BLaER1 treated with 17β-estradiol and CSF1 and Interleukin-3, amounts not matched to agents 10 nM and 100 nM (cell line): Measurements from ENCODE around the gene KCNJ4.

ENCODE experiments used
- H3K27ac ChIP-seq, 11 experiments: shearing (Covaris generic); formaldehyde crosslinking; 2 replicates each; pipeline ENCODE4 v1.8.1; 2022
- H3K27me3 ChIP-seq, 11 experiments: shearing (Covaris generic); formaldehyde crosslinking; 2 replicates each; pipeline ENCODE4 v1.8.1; 2022
- H3K36me3 ChIP-seq, 11 experiments: shearing (Covaris generic); formaldehyde crosslinking; 2 replicates each; pipeline ENCODE4 v1.8.1; 2022
- H3K4me1 ChIP-seq, 10 experiments: shearing (Covaris generic); formaldehyde crosslinking; 2 replicates each; pipeline ENCODE4 v1.8.1; 2022
- H3K4me2 ChIP-seq, 11 experiments: shearing (Covaris generic); formaldehyde crosslinking; 2 replicates each; pipeline ENCODE4 v1.8.1; 2022
- H3K4me3 ChIP-seq, 10 experiments: shearing (Covaris generic); formaldehyde crosslinking; 2 replicates each; pipeline ENCODE4 v1.8.1; 2022
- H3K9ac ChIP-seq, 11 experiments: shearing (Covaris generic); formaldehyde crosslinking; 2 replicates each; pipeline ENCODE4 v1.8.1; 2022
- H3K9me3 ChIP-seq, 11 experiments: shearing (Covaris generic); formaldehyde crosslinking; replicated peaks in 1 of 11; 2 replicates each; pipeline ENCODE4 v1.8.1; 2022
- H4K20me1 ChIP-seq, 11 experiments: shearing (Covaris generic); formaldehyde crosslinking; 2 replicates each; pipeline ENCODE4 v1.8.1; 2022
- Cebpa-rat ChIP-seq, 11 experiments: shearing (Covaris generic); IDR thresholded peaks; 2 replicates each; pipeline ENCODE4 v1.8.1; 2022

KCNJ4 gene

GRCh38 chr22:38455076-38455529 lies at the start of gene KCNJ4:
TSS of gene KCNJ4 (minus strand) at chr22:38455199. CDS start at chr22:38428132, 27,067 bp downstream.
- H3K4me1 ChIP-seq, result peaks cover 9 to 41% (median 29%) of the 10 kb centered on the region in 10 experiments; a peak in 19 of 20 replicates
- H3K4me2 ChIP-seq, result peak within 1 kb of the TSS; percentile 84 to 97 (median 94)
- TF ChIP-seq Cebpa-rat (IDR thresholded peaks at IDR 0.05), result no peak
- H3K36me3 ChIP-seq, result no peaks in the 10 kb centered on the region
- peak within 1 kb of the TSS in 4 of 11 experiments; percentile 1 to 25 (median 20); a peak in 3 of 22 replicates for H3K27ac ChIP-seq
- H3K9ac ChIP-seq, result peak within 1 kb of the TSS; percentile 50 to 81 (median 74); a peak in 20 of 22 replicates
- no peaks in the 10 kb centered on the region for H3K9me3 ChIP-seq
- peak within 1 kb of the TSS; percentile 51 to 73 (median 66) for H3K4me3 ChIP-seq
- H3K27me3 ChIP-seq, result peaks cover 66 to 98% (median 73%) of the 10 kb centered on the region in 11 experiments
- H4K20me1 ChIP-seq, result peaks cover 0 to 77% (median 17%) of the 10 kb centered on the region in 11 experiments; a peak in 15 of 22 replicates

- Histone ChIP-seq H3K9me3 (no peaks in the 10 kb centered on the region), H3K9ac (peak overlapping the region in 7 of 11 experiments; percentile 4 to 100 (median 100); a peak in 10 of 22 replicates), H3K27me3 (no peaks in the 10 kb centered on the region), H3K27ac (no peak overlapping the region), H3K36me3 (peaks cover 52 to 73% (median 66%) of the 10 kb centered on the region in 11 experiments), H4K20me1 (peaks cover 67 to 75% (median 73%) of the 10 kb centered on the region in 11 experiments), H3K4me1 (peaks cover 29 to 41% (median 35%) of the 10 kb centered on the region in 10 experiments), H3K4me3 (peak overlapping the region in 9 of 10 experiments; percentile 3 to 94 (median 90); a peak in 10 of 20 replicates), H3K4me2 (peak overlapping the region; percentile 79 to 97 (median 94))
- no peak for TF ChIP-seq Cebpa-rat (IDR thresholded peaks at IDR 0.05)
These were observed 48.0 kb upstream of the KCNJ4 start for GRCh38 chr22:38503021-38503420.

- Histone ChIP-seq H4K20me1 (peaks cover 77 to 85% (median 83%) of the 10 kb centered on the region in 11 experiments), H3K4me3 (peak overlapping the region in 3 of 10 experiments; percentile 7 to 94 (median 93); a peak in 3 of 20 replicates), H3K27me3 (no peaks in the 10 kb centered on the region), H3K27ac (no peak overlapping the region), H3K9me3 (no peaks in the 10 kb centered on the region), H3K9ac (peak overlapping the region in 3 of 11 experiments; percentile 4 to 39 (median 27); a peak in 3 of 22 replicates), H3K4me2 (peak overlapping the region; percentile 79 to 97 (median 94); a peak in 21 of 22 replicates), H3K36me3 (peaks cover 62 to 83% (median 75%) of the 10 kb centered on the region in 11 experiments), H3K4me1 (peaks cover 25 to 34% (median 30%) of the 10 kb centered on the region in 10 experiments)
- TF ChIP-seq Cebpa-rat (IDR thresholded peaks at IDR 0.05), result no peak
These were observed 47.0 kb upstream of the KCNJ4 start for GRCh38 chr22:38501797-38502672.

GRCh38 chr22:38497869-38498268 lies 42.9 kb upstream of the KCNJ4 start:
- Histone ChIP-seq H3K4me3 (no peak overlapping the region), H3K27ac (no peak overlapping the region), H3K4me2 (no peak overlapping the region), H3K27me3 (no peaks in the 10 kb centered on the region), H3K36me3 (peaks cover 97 to 100% (median 100%) of the 10 kb centered on the region in 11 experiments), H3K9me3 (no peaks in the 10 kb centered on the region), H4K20me1 (peaks cover 96 to 100% (median 100%) of the 10 kb centered on the region in 11 experiments), H3K9ac (no peak overlapping the region), H3K4me1 (peaks cover 4 to 15% (median 11%) of the 10 kb centered on the region in 10 experiments)
- no peak for TF ChIP-seq Cebpa-rat (IDR thresholded peaks at IDR 0.05)

GRCh38 chr22:38494939-38495338 lies 39.9 kb upstream of the KCNJ4 start:
- TF ChIP-seq Cebpa-rat (IDR thresholded peaks at IDR 0.05), result no peak
- no peaks in the 10 kb centered on the region for H3K4me1 ChIP-seq
- H3K36me3 ChIP-seq, result peaks cover 100% of the 10 kb centered on the region in 11 experiments
- no peak overlapping the region for H3K9ac ChIP-seq
- H3K4me2 ChIP-seq, result no peak overlapping the region
- peaks cover 88 to 100% (median 100%) of the 10 kb centered on the region in 11 experiments for H4K20me1 ChIP-seq
- H3K4me3 ChIP-seq, result no peak overlapping the region
- no peaks in the 10 kb centered on the region for H3K9me3 ChIP-seq
- no peaks in the 10 kb centered on the region for H3K27me3 ChIP-seq
- no peak overlapping the region for H3K27ac ChIP-seq

- Histone ChIP-seq H3K27me3 (no peaks in the 10 kb centered on the region), H3K27ac (no peak overlapping the region), H3K4me1 (no peaks in the 10 kb centered on the region), H3K9ac (no peak overlapping the region; a peak in 1 of 22 replicates), H4K20me1 (peaks cover 88 to 100% (median 100%) of the 10 kb centered on the region in 11 experiments), H3K36me3 (peaks cover 100% of the 10 kb centered on the region in 11 experiments), H3K4me3 (no peak overlapping the region), H3K9me3 (no peaks in the 10 kb centered on the region), H3K4me2 (no peak overlapping the region)
- no peak for TF ChIP-seq Cebpa-rat (IDR thresholded peaks at IDR 0.05)
These were observed 39.5 kb upstream of the KCNJ4 start for GRCh38 chr22:38494498-38494897.

GRCh38 chr22:38491707-38492348 lies 36.8 kb upstream of the KCNJ4 start:
- Histone ChIP-seq H3K27ac (no peak overlapping the region), H3K4me1 (no peaks in the 10 kb centered on the region), H3K9ac (no peak overlapping the region), H3K36me3 (peaks cover 100% of the 10 kb centered on the region in 11 experiments), H3K9me3 (no peaks in the 10 kb centered on the region), H3K27me3 (no peaks in the 10 kb centered on the region), H3K4me3 (no peak overlapping the region), H4K20me1 (peaks cover 81 to 100% (median 100%) of the 10 kb centered on the region in 11 experiments), H3K4me2 (no peak overlapping the region)
- TF ChIP-seq Cebpa-rat (IDR thresholded peaks at IDR 0.05), result no peak

GRCh38 chr22:38490915-38491314 lies 35.9 kb upstream of the KCNJ4 start:
- TF ChIP-seq Cebpa-rat (IDR thresholded peaks at IDR 0.05), result no peak
- H4K20me1 ChIP-seq, result peaks cover 81 to 100% (median 100%) of the 10 kb centered on the region in 11 experiments
- no peak overlapping the region for H3K9ac ChIP-seq
- H3K27me3 ChIP-seq, result no peaks in the 10 kb centered on the region
- H3K27ac ChIP-seq, result peak overlapping the region in 3 of 11 experiments; percentile 25 to 60 (median 52); a peak in 3 of 22 replicates
- H3K4me1 ChIP-seq, result no peaks in the 10 kb centered on the region
- no peak overlapping the region for H3K4me3 ChIP-seq
- no peak overlapping the region for H3K4me2 ChIP-seq
- no peaks in the 10 kb centered on the region for H3K9me3 ChIP-seq
- peaks cover 100% of the 10 kb centered on the region in 11 experiments for H3K36me3 ChIP-seq
